CD14-positive monocyte (primary cell): ENCODE results near the gene CDA. TPM values are rescaled to one million over a fixed set of nuclear protein-coding genes. Genes with fewer than 3 reads are reported as not detected.
A peak's percentile ranks its signal among the peaks of the same experiment; 100 is the strongest.

Experiments
- DNase-seq, 3 donors: peaks; one replicate each; pipeline ENCODE4 v3.0.0-alpha.2; 2011 to 2022
- H2AFZ ChIP-seq: 2 replicates; pipeline ENCODE4 v1.6.0; 2012; ENCODE audit warnings: mild to moderate bottlenecking, low read depth, low read length, inconsistent platforms; ENCODE audit not compliant: insufficient read depth, poor library complexity, severe bottlenecking
- H3K27ac ChIP-seq, 2 donors: 1 replicate in 1 of 2; 2 replicates in 1 of 2; pipeline ENCODE4 v1.5.1; 2012 to 2013; ENCODE audit warnings: low read length in 2 of 2, control low read depth in 1 of 2, inconsistent platforms in 1 of 2, low read depth in 1 of 2, mild to moderate bottlenecking in 1 of 2
- H3K27me3 ChIP-seq, 2 donors: one replicate each; pipeline versions ENCODE4 v1.6.0 to v1.6.1; 2011 to 2013; ENCODE audit warnings: low read length in 2 of 2; ENCODE audit not compliant: control insufficient read depth in 2 of 2, insufficient read depth in 2 of 2
- H3K36me3 ChIP-seq, 2 donors: replicated peaks in 1 of 2; 1 replicate in 1 of 2; 2 replicates in 1 of 2; pipeline versions ENCODE4 v1.5.1 to v1.6.1; 2012 to 2013; ENCODE audit warnings: low read length in 2 of 2, control low read depth in 1 of 2, inconsistent platforms in 1 of 2, mild to moderate bottlenecking in 1 of 2; ENCODE audit not compliant: insufficient read depth in 2 of 2, control insufficient read depth in 1 of 2
- H3K4me1 ChIP-seq, 2 donors: 1 replicate in 1 of 2; 2 replicates in 1 of 2; pipeline versions ENCODE4 v1.5.1 to v1.6.1; 2012 to 2013; ENCODE audit warnings: low read length in 2 of 2, control low read depth in 1 of 2, inconsistent platforms in 1 of 2, mild to moderate bottlenecking in 1 of 2, moderate library complexity in 1 of 2; ENCODE audit not compliant: insufficient read depth in 2 of 2, control insufficient read depth in 1 of 2
- H3K4me2 ChIP-seq: replicated peaks from 2 replicates; pipeline ENCODE3; 2012; ENCODE audit warnings: low read length, moderate library complexity, mild to moderate bottlenecking; ENCODE audit not compliant: poor library complexity, severe bottlenecking; ENCODE audit errors: extremely low read depth
- H3K4me3 ChIP-seq, 3 experiments: fragments of 200-600 bp in 1 of 3; sonication (generic) in 1 of 3; replicated peaks in 1 of 3; 1 replicate in 2 of 3; 2 replicates in 1 of 3; pipeline ENCODE4 v1.5.1; 2011 to 2013; ENCODE audit warnings: low read length in 3 of 3, mild to moderate bottlenecking in 3 of 3, control low read depth in 2 of 3, low read depth in 2 of 3, inconsistent platforms in 1 of 3, moderate library complexity in 1 of 3
- H3K79me2 ChIP-seq: 2 replicates; pipeline ENCODE4 v1.6.0; 2012; ENCODE audit warnings: mild to moderate bottlenecking, control low read depth, inconsistent platforms, low read length, moderate library complexity; ENCODE audit not compliant: insufficient read depth
- H3K9ac ChIP-seq: 2 replicates; pipeline ENCODE4 v1.6.0; 2017; ENCODE audit warnings: low read length, mild to moderate bottlenecking; ENCODE audit not compliant: insufficient read depth, poor library complexity, severe bottlenecking
- H3K9me3 ChIP-seq, 2 donors: replicated peaks in 1 of 2; 1 replicate in 1 of 2; 2 replicates in 1 of 2; pipeline versions ENCODE4 v1.5.1 to v1.6.1; 2012 to 2013; ENCODE audit warnings: low read length in 2 of 2, control low read depth in 1 of 2; ENCODE audit not compliant: control insufficient read depth in 1 of 2, insufficient read depth in 1 of 2
- H4K20me1 ChIP-seq: 2 replicates; pipeline ENCODE4 v1.6.0; 2012; ENCODE audit warnings: mild to moderate bottlenecking, low read length, control low read depth, moderate library complexity; ENCODE audit not compliant: insufficient read depth
- H3K27ac Mint-ChIP-seq, 7 donors: one replicate each; pipeline ENCODE4 v1.8.0; 2020; ENCODE audit warnings: mild to moderate bottlenecking in 7 of 7, mixed read lengths in 7 of 7, moderate library complexity in 6 of 7, inconsistent platforms in 2 of 7
- H3K27me3 Mint-ChIP-seq, 3 donors: one replicate each; pipeline ENCODE4 v1.8.0; 2021 to 2022; ENCODE audit warnings: low read depth in 3 of 3, mild to moderate bottlenecking in 3 of 3, mixed read lengths in 3 of 3, moderate library complexity in 3 of 3, inconsistent platforms in 1 of 3
- H3K36me3 Mint-ChIP-seq, 2 donors: one replicate each; pipeline ENCODE4 v1.8.0; 2020; ENCODE audit warnings: mixed read lengths in 2 of 2, inconsistent platforms in 1 of 2, mild to moderate bottlenecking in 1 of 2
- H3K4me1 Mint-ChIP-seq: one replicate; pipeline ENCODE4 v1.8.0; 2020; ENCODE audit warnings: mild to moderate bottlenecking, mixed read lengths
- H3K4me3 Mint-ChIP-seq, 2 donors: one replicate each; pipeline ENCODE4 v1.8.0; 2020; ENCODE audit warnings: mild to moderate bottlenecking in 2 of 2, mixed read lengths in 2 of 2, moderate library complexity in 1 of 2
- H3K9me3 Mint-ChIP-seq, 7 donors: one replicate each; pipeline ENCODE4 v1.8.0; 2020 to 2022; ENCODE audit warnings: mixed read lengths in 7 of 7, mild to moderate bottlenecking in 6 of 7, moderate library complexity in 6 of 7, inconsistent platforms in 2 of 7
- CTCF ChIP-seq: fragments of 200-600 bp; IDR thresholded peaks from one replicate; pipeline ENCODE4 v1.8.0; 2022; ENCODE audit warnings: antibody characterized with exemption, mild to moderate bottlenecking
- WGBS: methylation state at CpG from one replicate; pipeline ENCODE4 v1.1.5; 2013; ENCODE audit warnings: missing lambda C conversion rate; ENCODE audit not compliant: insufficient coverage; 5-methylcytosine and 5-hydroxymethylcytosine counted together
- intact Hi-C, 2 donors: fragments of 100-400 bp; cut with micrococcal nuclease; formaldehyde crosslinking; loops; one replicate each; pipeline versions ENCODE4 v1.15.0 to v1.15.1; 2023
- polyA plus RNA-seq, 3 donors: library from polyadenylated mRNA; depleted of rRNA in 1 of 3; unstranded in 2 of 3; stranded (reverse) in 1 of 3; fragments of 300-500 nt in 2 of 3; fragments of >200 nt in 1 of 3; fragmentation: Illumina TruSeq in 2 of 3; gene quantifications; 1 replicate in 2 of 3; 2 replicates in 1 of 3; pipeline ENCODE4 v1.2.3, GENCODE V29; 2012 to 2021

The CDA gene
- polyA plus RNA-seq, 3 donors: 113 to 348 (median 217) TPM

GRCh38 chr1:20657024-20657423 lies 68.1 kb downstream of the CDA start:
- no peak for DNase-seq
- H3K27ac Mint-ChIP-seq: peak overlapping the region in 3 of 7 donors; percentile 15 to 60 (median 37)
- H3K27me3 ChIP-seq: no peaks in the 10 kb centered on the region
- H3K36me3 Mint-ChIP-seq: peaks cover 65 to 78% of the 10 kb centered on the region in 2 donors
- H3K36me3 ChIP-seq: peaks cover 60 to 77% of the 10 kb centered on the region in 2 donors
- H3K4me3 Mint-ChIP-seq: no peak overlapping the region
- no peak overlapping the region for H3K27ac ChIP-seq
- peaks cover 17 to 22% of the 10 kb centered on the region in 2 donors for H3K4me1 ChIP-seq
- WGBS: 95% methylated on average over 12 of the region's 12 CpGs
- no peaks in the 10 kb centered on the region for H3K27me3 Mint-ChIP-seq
- H3K4me3 ChIP-seq: no peak overlapping the region
- intact Hi-C loops: no loop called here
- H3K79me2 ChIP-seq: peaks cover 63% of the 10 kb centered on the region
- no peak overlapping the region for H3K9ac ChIP-seq
- H3K9me3 ChIP-seq: no peaks in the 10 kb centered on the region
- no peak overlapping the region for H3K4me2 ChIP-seq
- no peaks in the 10 kb centered on the region for H3K9me3 Mint-ChIP-seq
- no peak for TF ChIP-seq CTCF
- H3K4me1 Mint-ChIP-seq: peaks cover 20% of the 10 kb centered on the region
- H4K20me1 ChIP-seq: peaks cover 60% of the 10 kb centered on the region
- H2AFZ ChIP-seq: no peak overlapping the region

GRCh38 chr1:20658166-20658915 lies 69.4 kb downstream of the CDA start:
- no peak overlapping the region for H3K4me3 Mint-ChIP-seq
- H3K79me2 ChIP-seq: peaks cover 63% of the 10 kb centered on the region
- H3K4me2 ChIP-seq: no peak overlapping the region
- intact Hi-C loops: no loop called here
- WGBS: 90% methylated on average over 5 of the region's 16 CpGs
- no peaks in the 10 kb centered on the region for H3K27me3 Mint-ChIP-seq
- H3K36me3 Mint-ChIP-seq: peaks cover 52 to 64% of the 10 kb centered on the region in 2 donors
- peaks cover 20 to 24% of the 10 kb centered on the region in 2 donors for H3K4me1 ChIP-seq
- H3K4me1 Mint-ChIP-seq: peaks cover 27% of the 10 kb centered on the region
- no peak overlapping the region for H2AFZ ChIP-seq
- H4K20me1 ChIP-seq: peaks cover 52% of the 10 kb centered on the region
- no peaks in the 10 kb centered on the region for H3K27me3 ChIP-seq
- H3K9me3 ChIP-seq: no peaks in the 10 kb centered on the region
- peak overlapping the region in 1 of 7 donors; percentile 14 for H3K27ac Mint-ChIP-seq
- peaks cover 47 to 64% of the 10 kb centered on the region in 2 donors for H3K36me3 ChIP-seq
- H3K4me3 ChIP-seq: no peak overlapping the region
- no peak for DNase-seq
- no peak for TF ChIP-seq CTCF
- no peak overlapping the region for H3K9ac ChIP-seq
- H3K27ac ChIP-seq: peak overlapping the region in 1 of 2 donors; percentile 2
- no peaks in the 10 kb centered on the region for H3K9me3 Mint-ChIP-seq
